LoVo (cell line): ENCODE data around the gene DLG2.

Source experiments
- DNase-seq: peaks from one replicate; pipeline ENCODE4 v3.0.0-alpha.2; 2016; ENCODE audit warnings: low spot score

The DLG2 gene

GRCh38 chr11:83715927-83716535 is 1911.1 kb downstream of the DLG2 start:
- no peak for DNase-seq

GRCh38 chr11:83713708-83714107 is 1913.4 kb downstream of the DLG2 start:
- DNase-seq: no peak

- no peak for DNase-seq
Observed at GRCh38 chr11:83711106-83711527, 1916.0 kb downstream of the DLG2 start.

GRCh38 chr11:83709434-83709833 is 1917.7 kb downstream of the DLG2 start:
- no peak for DNase-seq

GRCh38 chr11:83706566-83706965 is 1920.6 kb downstream of the DLG2 start:
- no peak for DNase-seq

GRCh38 chr11:83702796-83703195 is 1924.3 kb downstream of the DLG2 start:
- no peak for DNase-seq

- DNase-seq: no peak
Observed at GRCh38 chr11:83697518-83697917, 1929.6 kb downstream of the DLG2 start.

- DNase-seq: no peak
Observed at GRCh38 chr11:83695046-83695445, 1932.1 kb downstream of the DLG2 start.

- DNase-seq: no peak
Observed at GRCh38 chr11:83694191-83694910, 1932.8 kb downstream of the DLG2 start.

- DNase-seq: no peak
Observed at GRCh38 chr11:83693306-83693992, 1933.7 kb downstream of the DLG2 start.

GRCh38 chr11:83692675-83693074 is 1934.5 kb downstream of the DLG2 start:
- DNase-seq: no peak

GRCh38 chr11:83691451-83691950 is 1935.6 kb downstream of the DLG2 start:
- no peak for DNase-seq

GRCh38 chr11:83689144-83689780 is 1937.9 kb downstream of the DLG2 start:
- no peak for DNase-seq

GRCh38 chr11:83687787-83688186 is 1939.4 kb downstream of the DLG2 start:
- DNase-seq: no peak

GRCh38 chr11:83685730-83686129 is 1941.4 kb downstream of the DLG2 start:
- DNase-seq: no peak

- DNase-seq: no peak
Observed at GRCh38 chr11:83684071-83684470, 1943.1 kb downstream of the DLG2 start.

GRCh38 chr11:83682611-83682973 is 1944.6 kb downstream of the DLG2 start:
- no peak for DNase-seq

- no peak for DNase-seq
Observed at GRCh38 chr11:83681906-83682610, 1945.1 kb downstream of the DLG2 start.

- no peak for DNase-seq
Observed at GRCh38 chr11:83681031-83681781, 1945.9 kb downstream of the DLG2 start.

- DNase-seq: no peak
Observed at GRCh38 chr11:83680321-83680720, 1946.8 kb downstream of the DLG2 start.
